Sigmoid colon (tissue), 7 donors: Measurements from ENCODE around the gene DIP2C. TPM values are rescaled to one million over a fixed set of nuclear protein-coding genes. Genes with fewer than 3 reads are reported as not detected.

Source experiments
- DNase-seq: peaks from one replicate; pipeline ENCODE4 v3.0.0-alpha.2; 2019
- H3K27ac ChIP-seq, 4 donors: fragments of 200-600 bp; sonication (generic); one replicate each; pipeline ENCODE4 v1.5.1; 2016 to 2019; ENCODE audit warnings: mild to moderate bottlenecking in 1 of 4
- H3K27me3 ChIP-seq, 3 donors: fragments of 200-600 bp; sonication (generic); one replicate each; pipeline ENCODE4 v1.5.1; 2019; ENCODE audit warnings: mild to moderate bottlenecking in 1 of 3
- H3K36me3 ChIP-seq, 4 donors: fragments of 200-600 bp; sonication (generic); one replicate each; pipeline ENCODE4 v1.5.1; 2016 to 2019
- H3K4me1 ChIP-seq, 4 donors: fragments of 200-600 bp; sonication (generic); one replicate each; pipeline ENCODE4 v1.5.1; 2017 to 2019
- H3K4me3 ChIP-seq, 4 donors: fragments of 200-600 bp; sonication (generic); one replicate each; pipeline ENCODE4 v1.5.1; 2017 to 2019; ENCODE audit warnings: mild to moderate bottlenecking in 2 of 4, moderate library complexity in 1 of 4
- H3K9me3 ChIP-seq, 4 donors: fragments of 200-600 bp in 3 of 4; sonication (generic) in 3 of 4; one replicate each; pipeline versions ENCODE4 v1.5.1 to v1.6.1; 2013 to 2019
- CTCF ChIP-seq, 4 experiments: fragments of 450-650 bp in 3 of 4; fragments of 200-600 bp in 1 of 4; IDR thresholded peaks; one replicate each; pipeline ENCODE4 v1.5.1; 2016 to 2019; ENCODE audit warnings: antibody characterized with exemption in 4 of 4, mild to moderate bottlenecking in 3 of 4, moderate library complexity in 2 of 4
- EP300 ChIP-seq, 4 donors: sonication (generic); formaldehyde crosslinking; IDR thresholded peaks; one replicate each; pipeline ENCODE4 v1.6.1; 2017; ENCODE audit warnings: antibody characterized with exemption in 4 of 4
- POLR2A ChIP-seq, 2 donors: fragments of 450-650 bp; IDR thresholded peaks; one replicate each; pipeline ENCODE4 v1.6.1; 2016; ENCODE audit warnings: antibody characterized with exemption in 2 of 2, mild to moderate bottlenecking in 2 of 2, moderate library complexity in 2 of 2
- POLR2AphosphoS5 ChIP-seq, 4 donors: sonication (generic); formaldehyde crosslinking; IDR thresholded peaks; one replicate each; pipeline ENCODE4 v1.6.1; 2017; ENCODE audit warnings: antibody characterized with exemption in 4 of 4
- WGBS, 2 donors: extraction: QIAGEN DNeasy Blood & Tissue Kit; methylation state at CpG; one replicate each; pipeline ENCODE4 v1.1.7; 2013; 5-methylcytosine and 5-hydroxymethylcytosine counted together
- intact Hi-C: fragments of 100-400 bp; cut with DNase I; formaldehyde crosslinking; loops from one replicate; pipeline ENCODE4 v1.15.1; 2023
- polyA plus RNA-seq, 3 donors: library from polyadenylated mRNA; stranded (reverse); fragments of 200-250 nt; gene quantifications; one replicate each; pipeline ENCODE4 v1.2.3, GENCODE V29; 2013
- total RNA-seq, 4 donors: library from RNA; depleted of rRNA; stranded (reverse); fragments of >200 nt; gene quantifications; one replicate each; pipeline ENCODE4 v1.1.0, GENCODE V29; 2016
- donor health status: healthy with polysubstance abuse.
- donor health status: Bipolar disorder and iron deficiency.
- donor health status: healthy.

Gene DIP2C
- total and polyA plus RNA-seq, 7 donors: 1.8 to 67.9 (median 42.1) TPM

GRCh38 chr10:422241-422640, 267.2 kb downstream of the DIP2C start:
- no peak overlapping the region for H3K4me3 ChIP-seq
- no peak overlapping the region for H3K27ac ChIP-seq
- 83 to 94% methylated on average over 11 of the region's 11 CpGs for WGBS, 2 donors
- no peaks in the 10 kb centered on the region for H3K9me3 ChIP-seq
- intact Hi-C loops: no loop called here
- TF ChIP-seq POLR2A (IDR thresholded peaks at IDR 0.05) (no peak), EP300 (IDR thresholded peaks at IDR 0.05) (no peak), POLR2AphosphoS5 (IDR thresholded peaks at IDR 0.05) (no peak), CTCF (IDR thresholded peaks at IDR 0.05) (no peak)
- peaks cover 0 to 4% (median 0%) of the 10 kb centered on the region in 4 donors for H3K4me1 ChIP-seq
- H3K27me3 ChIP-seq: no peaks in the 10 kb centered on the region
- peaks cover 0 to 28% (median 17%) of the 10 kb centered on the region in 4 donors for H3K36me3 ChIP-seq
- no peak for DNase-seq

- intact Hi-C loops: no loop called here
- 88 to 92% methylated on average over 8 of the region's 8 CpGs for WGBS, 2 donors
- Histone ChIP-seq H3K4me3 (no peak overlapping the region), H3K9me3 (no peaks in the 10 kb centered on the region), H3K27ac (peak overlapping the region in 2 of 4 donors; percentile 8 to 22), H3K36me3 (peaks cover 0 to 37% (median 17%) of the 10 kb centered on the region in 4 donors), H3K27me3 (no peaks in the 10 kb centered on the region), H3K4me1 (peaks cover 0 to 4% (median 0%) of the 10 kb centered on the region in 4 donors)
- DNase-seq: no peak
- TF ChIP-seq POLR2AphosphoS5 (IDR thresholded peaks at IDR 0.05) (no peak), EP300 (IDR thresholded peaks at IDR 0.05) (no peak), POLR2A (IDR thresholded peaks at IDR 0.05) (no peak), CTCF (IDR thresholded peaks at IDR 0.05) (no peak)
Observed at GRCh38 chr10:421170-421569, 268.3 kb downstream of the DIP2C start.

- no peak overlapping the region for H3K4me3 ChIP-seq
- H3K9me3 ChIP-seq: no peaks in the 10 kb centered on the region
- peaks cover 0 to 44% (median 19%) of the 10 kb centered on the region in 4 donors for H3K36me3 ChIP-seq
- intact Hi-C loops: no loop called here
- H3K27me3 ChIP-seq: no peaks in the 10 kb centered on the region
- H3K4me1 ChIP-seq: peaks cover 0 to 4% (median 0%) of the 10 kb centered on the region in 4 donors
- TF ChIP-seq EP300 (IDR thresholded peaks at IDR 0.05): no peak
- no peak for TF ChIP-seq POLR2A (IDR thresholded peaks at IDR 0.05)
- no peak for TF ChIP-seq POLR2AphosphoS5 (IDR thresholded peaks at IDR 0.05)
- no peak for TF ChIP-seq CTCF (IDR thresholded peaks at IDR 0.05)
- no peak for DNase-seq
- 96 to 97% methylated on average over 46 of the region's 46 CpGs for WGBS, 2 donors
- H3K27ac ChIP-seq: peak overlapping the region in 1 of 4 donors; percentile 8
Observed at GRCh38 chr10:420154-421121, 269.0 kb downstream of the DIP2C start.

- no peak for DNase-seq
- 96 to 97% methylated on average over 19 of the region's 19 CpGs for WGBS, 2 donors
- Histone ChIP-seq H3K4me3 (no peak overlapping the region), H3K4me1 (peaks cover 0 to 4% (median 0%) of the 10 kb centered on the region in 4 donors), H3K27me3 (no peaks in the 10 kb centered on the region), H3K27ac (no peak overlapping the region), H3K36me3 (peaks cover 0 to 55% (median 21%) of the 10 kb centered on the region in 4 donors), H3K9me3 (no peaks in the 10 kb centered on the region)
- TF ChIP-seq POLR2A (IDR thresholded peaks at IDR 0.05) (no peak), POLR2AphosphoS5 (IDR thresholded peaks at IDR 0.05) (no peak), EP300 (IDR thresholded peaks at IDR 0.05) (no peak)
- intact Hi-C loops: no loop called here
Observed at GRCh38 chr10:418894-419293, 270.6 kb downstream of the DIP2C start.

GRCh38 chr10:418226-418625, 271.2 kb downstream of the DIP2C start:
- H3K4me3 ChIP-seq: no peak overlapping the region
- peaks cover 0 to 4% (median 0%) of the 10 kb centered on the region in 4 donors for H3K4me1 ChIP-seq
- no peak for DNase-seq
- no peaks in the 10 kb centered on the region for H3K27me3 ChIP-seq
- intact Hi-C loops: no loop called here
- WGBS, 2 donors: 88 to 92% methylated on average over 15 of the region's 15 CpGs
- H3K9me3 ChIP-seq: no peaks in the 10 kb centered on the region
- TF ChIP-seq EP300 (IDR thresholded peaks at IDR 0.05) (no peak), CTCF (IDR thresholded peaks at IDR 0.05) (no peak), POLR2AphosphoS5 (IDR thresholded peaks at IDR 0.05) (no peak), POLR2A (IDR thresholded peaks at IDR 0.05) (no peak)
- H3K27ac ChIP-seq: no peak overlapping the region
- H3K36me3 ChIP-seq: peaks cover 0 to 62% (median 24%) of the 10 kb centered on the region in 4 donors
